KMS-11 (cell line): ENCODE measurements around the gene ORAI2.

ENCODE experiments used
- H2AFZ ChIP-seq: fragments of 200-600 bp; sonication (generic); 2 replicates; pipeline ENCODE4 v1.6.1; 2016; ENCODE audit warnings: antibody characterized with exemption, mixed run types, low read depth
- H3K27ac ChIP-seq: fragments of 200-600 bp; sonication (generic); 2 replicates; pipeline ENCODE4 v1.6.1; 2016; ENCODE audit warnings: mild to moderate bottlenecking, mixed run types
- H3K27me3 ChIP-seq: fragments of 200-600 bp; sonication (generic); 2 replicates; pipeline ENCODE4 v1.6.1; 2017; ENCODE audit warnings: mild to moderate bottlenecking, low read depth, mixed run types, moderate library complexity; ENCODE audit not compliant: insufficient read depth
- H3K36me3 ChIP-seq: fragments of 200-600 bp; sonication (generic); 2 replicates; pipeline ENCODE4 v1.6.1; 2017; ENCODE audit warnings: mild to moderate bottlenecking, mixed run types; ENCODE audit not compliant: insufficient read depth
- H3K4me1 ChIP-seq: fragments of 200-600 bp; sonication (generic); 2 replicates; pipeline ENCODE4 v1.6.1; 2016; ENCODE audit warnings: mild to moderate bottlenecking, low read depth, mixed run types; ENCODE audit not compliant: poor library complexity, severe bottlenecking
- H3K4me2 ChIP-seq: fragments of 200-600 bp; sonication (generic); 2 replicates; pipeline ENCODE4 v1.7.0; 2016; ENCODE audit warnings: mild to moderate bottlenecking, mixed run types
- H3K4me3 ChIP-seq: fragments of 200-600 bp; sonication (generic); IDR thresholded peaks from 2 replicates; pipeline ENCODE4 v1.6.1; 2017; ENCODE audit warnings: low read depth, low read length, mixed read lengths; ENCODE audit not compliant: insufficient read depth
- H3K79me2 ChIP-seq: fragments of 200-600 bp; sonication (generic); 2 replicates; pipeline ENCODE4 v1.6.1; 2016; ENCODE audit warnings: low read depth, mixed run types; ENCODE audit not compliant: insufficient read depth
- H3K9ac ChIP-seq: fragments of 200-600 bp; sonication (generic); 2 replicates; pipeline ENCODE4 v1.6.1; 2016; ENCODE audit warnings: mild to moderate bottlenecking, mixed run types
- H4K20me1 ChIP-seq: fragments of 200-600 bp; sonication (generic); 2 replicates; pipeline ENCODE4 v1.6.1; 2016; ENCODE audit warnings: mild to moderate bottlenecking, mixed run types; ENCODE audit not compliant: insufficient read depth
- CTCF ChIP-seq: fragments of 200-600 bp; sonication (generic); conservative IDR thresholded peaks from 2 replicates; pipeline ENCODE4 v1.6.1; 2017; ENCODE audit warnings: low read depth, mild to moderate bottlenecking, antibody characterized with exemption, low read length, moderate library complexity, mixed read lengths

ORAI2 gene

DNA sequence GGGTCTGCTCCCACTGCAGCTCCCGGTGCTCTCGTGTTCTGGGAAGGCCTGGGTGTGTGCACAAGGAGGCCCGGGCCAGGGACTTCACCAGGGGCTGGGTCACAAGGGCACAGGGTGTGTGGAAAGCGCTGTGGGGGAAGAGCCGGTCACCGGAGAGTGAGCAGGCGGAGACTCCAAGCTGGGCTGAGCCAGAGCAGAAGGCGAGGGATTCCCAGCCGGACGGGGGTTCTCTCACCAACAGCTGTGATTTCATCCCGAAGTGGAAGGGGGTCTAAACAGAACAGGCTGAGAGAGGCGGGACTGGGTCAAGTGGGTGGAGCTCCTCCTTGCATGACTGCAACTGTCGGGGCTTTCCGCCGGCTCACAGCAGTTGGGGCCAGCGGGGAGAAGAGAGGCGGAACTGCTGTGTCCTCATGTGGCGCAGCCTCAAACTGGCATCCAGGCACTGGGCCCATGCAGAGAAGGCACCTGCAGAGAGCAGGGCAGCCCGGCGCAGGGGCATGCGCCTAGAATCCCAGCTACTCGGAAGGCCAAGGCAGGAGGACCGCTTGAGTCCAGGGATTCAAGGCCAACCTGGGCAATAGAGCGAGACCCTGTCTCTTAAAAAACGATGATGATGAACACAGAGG is 7.6 kb upstream of the ORAI2 start:
- Histone ChIP-seq H2AFZ (no peak overlapping the region), H3K79me2 (0 out of 2 replicates have a peak, but pooled peaks cover 24% of the 10 kb centered on the region), H4K20me1 (no peaks in the 10 kb centered on the region), H3K4me2 (peak overlapping the region; percentile 92), H3K27me3 (no peaks in the 10 kb centered on the region), H3K9ac (peak overlapping the region; percentile 95), H3K36me3 (no peaks in the 10 kb centered on the region), H3K4me3 (no peak overlapping the region), H3K27ac (peak overlapping the region; percentile 100), H3K4me1 (peaks cover 99% of the 10 kb centered on the region)
- TF ChIP-seq CTCF, result no peak

DNA sequence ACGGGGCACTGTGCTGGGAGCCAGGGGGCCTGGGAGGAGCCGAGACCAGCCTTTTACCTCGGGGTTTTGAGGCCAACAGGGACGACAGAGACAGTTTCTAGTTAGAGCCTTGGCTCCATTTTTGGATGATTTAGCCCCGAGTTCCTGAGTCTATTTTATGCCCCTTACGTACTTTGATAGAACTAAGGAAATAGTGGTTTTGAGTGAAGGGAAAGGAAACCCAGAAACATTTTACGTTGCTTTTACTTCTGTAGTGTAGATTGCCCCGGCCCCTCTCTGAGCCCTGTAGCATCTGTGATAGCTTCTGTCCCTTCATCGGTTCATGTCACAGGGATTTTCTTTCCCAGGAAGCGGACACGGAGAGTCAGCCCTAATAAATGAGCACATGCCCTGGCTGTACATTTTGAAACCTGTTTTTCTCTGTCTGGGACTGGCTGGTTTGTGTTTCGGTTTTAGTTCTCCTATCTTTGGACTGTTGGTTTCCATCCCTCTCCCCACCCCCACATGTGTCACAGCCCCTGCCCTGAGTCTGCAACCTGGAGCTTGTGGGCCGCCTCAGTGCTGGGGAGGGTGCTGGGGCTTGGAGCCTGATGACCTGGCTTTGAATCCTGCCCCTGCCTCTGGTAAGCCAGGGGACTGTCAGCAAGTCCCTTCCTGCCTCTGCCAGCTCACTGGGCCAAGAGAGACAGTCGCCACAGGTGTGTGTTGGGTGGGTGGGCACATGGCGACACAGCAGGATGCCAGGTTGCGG is 6.9 kb upstream of the ORAI2 start:
- Histone ChIP-seq H3K4me2 (peak overlapping the region; percentile 92), H3K9ac (peak overlapping the region; percentile 95), H3K27ac (peak overlapping the region; percentile 100), H3K79me2 (0 out of 2 replicates have a peak, but pooled peaks cover 24% of the 10 kb centered on the region), H4K20me1 (no peaks in the 10 kb centered on the region), H3K36me3 (no peaks in the 10 kb centered on the region), H3K27me3 (no peaks in the 10 kb centered on the region), H2AFZ (no peak overlapping the region), H3K4me1 (peaks cover 99% of the 10 kb centered on the region), H3K4me3 (no peak overlapping the region)
- TF ChIP-seq CTCF, result 0 out of 2 replicates have a peak, but pooled peaks have one; percentile 16

DNA sequence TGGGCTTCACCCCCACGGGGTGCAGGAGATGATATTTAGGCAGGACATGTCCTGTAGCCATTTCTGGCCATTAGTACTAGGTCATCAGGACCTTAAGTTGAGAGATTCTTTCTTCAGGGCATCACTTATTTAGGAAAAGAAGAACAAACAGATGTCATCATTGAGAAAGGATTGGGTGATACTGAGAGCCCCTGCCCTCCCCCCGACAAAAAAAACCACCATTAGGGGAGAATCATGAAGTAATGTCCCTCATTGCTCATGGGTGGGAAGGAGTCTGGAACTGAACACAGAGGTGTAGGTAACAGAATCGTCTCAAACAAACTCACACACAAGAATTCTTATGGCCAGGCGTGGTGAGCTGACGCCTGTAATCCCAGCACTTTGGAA is 6.4 kb upstream of the ORAI2 start:
- Histone ChIP-seq H3K4me3 (no peak overlapping the region), H3K27me3 (no peaks in the 10 kb centered on the region), H3K79me2 (0 out of 2 replicates have a peak, but pooled peaks cover 24% of the 10 kb centered on the region), H2AFZ (no peak overlapping the region), H3K4me2 (peak overlapping the region; percentile 92), H4K20me1 (no peaks in the 10 kb centered on the region), H3K9ac (peak overlapping the region; percentile 95), H3K36me3 (no peaks in the 10 kb centered on the region), H3K27ac (peak overlapping the region; percentile 100), H3K4me1 (peaks cover 99% of the 10 kb centered on the region)
- no peak for TF ChIP-seq CTCF

DNA sequence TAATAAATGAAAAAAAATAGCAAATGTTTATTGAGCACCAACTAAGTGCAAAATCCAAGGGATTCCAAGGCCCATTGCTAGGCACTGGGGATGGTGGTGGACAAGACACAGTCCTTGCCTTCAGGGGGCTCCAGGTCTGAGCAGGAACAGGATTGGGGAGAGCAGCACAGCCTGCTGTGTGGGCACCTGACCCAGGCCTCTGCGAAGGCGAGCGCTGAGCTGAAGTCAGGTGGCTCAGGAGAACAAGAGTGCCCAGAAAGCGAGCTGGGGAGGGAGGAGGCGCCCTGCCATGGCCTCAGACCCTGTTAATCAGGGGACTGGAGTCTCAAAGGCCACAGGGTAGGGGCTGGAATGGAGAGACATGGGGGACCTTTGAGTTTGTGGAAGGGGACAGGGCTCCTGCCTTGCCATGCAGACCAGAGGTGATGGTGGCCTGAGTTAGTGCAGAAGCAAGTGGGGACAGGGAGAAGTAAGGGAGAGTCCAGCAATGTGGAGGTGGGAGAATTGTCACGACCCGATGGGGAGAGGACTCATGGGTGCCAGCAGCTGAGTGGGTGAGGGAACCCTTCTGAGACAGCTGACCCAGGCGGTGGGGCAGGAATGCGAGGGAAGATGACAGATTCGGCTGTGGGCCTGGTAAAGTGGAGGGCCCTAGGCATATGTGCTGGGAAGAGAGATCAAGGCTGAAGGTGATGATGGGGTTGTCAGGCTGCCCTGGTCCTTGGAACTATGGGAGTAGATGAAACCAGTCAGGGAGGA is 4.1 kb upstream of the ORAI2 start:
- no peak for TF ChIP-seq CTCF
- H3K79me2 ChIP-seq, result peaks cover 29% of the 10 kb centered on the region
- no peak overlapping the region for H3K4me3 ChIP-seq
- H3K27me3 ChIP-seq, result no peaks in the 10 kb centered on the region
- no peaks in the 10 kb centered on the region for H4K20me1 ChIP-seq
- H3K4me1 ChIP-seq, result peaks cover 83% of the 10 kb centered on the region
- peak overlapping the region; percentile 100 for H3K27ac ChIP-seq
- H3K9ac ChIP-seq, result no peak overlapping the region
- no peak overlapping the region for H2AFZ ChIP-seq
- H3K36me3 ChIP-seq, result no peaks in the 10 kb centered on the region
- H3K4me2 ChIP-seq, result peak overlapping the region; percentile 92; the same call in 1 of the 2 replicates
